ENCODE data around the gene NABP2.

DNA sequence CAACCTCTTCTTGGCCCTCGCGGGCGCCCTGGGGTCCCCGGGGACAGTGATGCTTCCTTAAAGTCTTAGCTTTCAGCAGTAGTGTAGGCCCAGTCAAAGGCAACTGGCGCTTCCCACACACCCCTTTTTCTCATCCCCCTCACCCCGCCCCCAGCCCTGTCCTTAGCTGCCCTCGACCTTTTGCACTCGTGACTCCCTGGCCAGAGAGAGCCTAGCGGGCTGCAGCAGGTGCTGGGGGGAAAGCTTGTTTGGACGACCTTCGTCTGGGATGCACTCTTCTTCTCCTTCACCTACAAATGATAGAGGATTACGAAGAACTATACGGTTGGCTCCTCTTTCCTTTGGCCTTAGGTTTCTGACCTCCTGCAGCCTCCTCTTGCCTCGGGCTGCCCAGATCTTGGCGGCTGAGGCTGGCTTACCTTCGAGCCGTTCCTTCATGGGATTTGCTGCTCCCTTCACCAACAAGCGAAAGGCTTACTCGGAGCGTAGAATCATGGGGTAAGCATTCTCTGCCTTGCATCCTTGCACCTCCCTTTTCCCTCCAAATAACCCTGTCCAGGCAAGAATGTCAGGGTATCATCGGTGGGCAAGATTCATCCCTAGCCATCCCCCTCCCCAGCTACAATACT lies 43.4 kb downstream of the NABP2 start:
- TF ChIP-seq EZH2 (IDR thresholded peaks at IDR 0.05; ENCODE audit: insufficient read depth, poor library complexity, severe bottlenecking) (no peak), EZH2phosphoT487 (IDR thresholded peaks at IDR 0.05; ENCODE audit: insufficient read depth, low read depth) (no peak)
